NCI-H524 treated with DMSO at 0.1 percent for 48 hours (cell line): ENCODE data around the gene RSAD1.
A peak's percentile ranks its signal among the peaks of the same experiment; 100 is the strongest.

ENCODE experiments used
- DNase-seq: peaks from one replicate; lab custom pipeline; 2025; lab: John Stamatoyannopoulos, UW

Gene RSAD1

GRCh38 chr17:50519141-50519834 lies 40.6 kb downstream of the RSAD1 start:
- DNase-seq, result no peak

GRCh38 chr17:50520483-50520882 lies 41.8 kb downstream of the RSAD1 start:
- DNase-seq, result no peak

GRCh38 chr17:50521514-50521913 lies 42.9 kb downstream of the RSAD1 start:
- no peak for DNase-seq

GRCh38 chr17:50522766-50523165 lies 44.1 kb downstream of the RSAD1 start:
- DNase-seq, result no peak

GRCh38 chr17:50523208-50523607 lies 44.5 kb downstream of the RSAD1 start:
- DNase-seq, result no peak

GRCh38 chr17:50524838-50525237 lies 46.2 kb downstream of the RSAD1 start:
- DNase-seq, result no peak

- DNase-seq, result no peak
These were observed 48.6 kb downstream of the RSAD1 start for GRCh38 chr17:50527155-50527762.

GRCh38 chr17:50527949-50528474 lies 49.4 kb downstream of the RSAD1 start:
- DNase-seq, result no peak

GRCh38 chr17:50529849-50530248 lies 51.2 kb downstream of the RSAD1 start:
- no peak for DNase-seq

- DNase-seq, result no peak
These were observed 52.9 kb downstream of the RSAD1 start for GRCh38 chr17:50531428-50532025.

- DNase-seq, result no peak
These were observed 53.9 kb downstream of the RSAD1 start, which contains the start of gene EPN3 for GRCh38 chr17:50532452-50533024. TSS of gene EPN3 (plus strand) at chr17:50532735. CDS start at chr17:50536557, 3,822 bp downstream.

GRCh38 chr17:50533185-50533584 lies 54.5 kb downstream of the RSAD1 start:
- DNase-seq, result no peak

- peak; percentile 9 for DNase-seq
These were observed 55.1 kb downstream of the RSAD1 start for GRCh38 chr17:50533720-50534148.

- no peak for DNase-seq
These were observed 55.7 kb downstream of the RSAD1 start for GRCh38 chr17:50534222-50534978.

GRCh38 chr17:50534979-50535326 lies 56.3 kb downstream of the RSAD1 start:
- no peak for DNase-seq

- DNase-seq, result no peak
These were observed 56.7 kb downstream of the RSAD1 start for GRCh38 chr17:50535407-50535806.
